Cardiac muscle cell (in vitro differentiated cells and primary cell): ENCODE measurements around the gene NCOA7. TPM values are rescaled to one million over a fixed set of nuclear protein-coding genes. Genes with fewer than 3 reads are reported as not detected.

Experiments
- DNase-seq, 2 donors: peaks; one replicate each; pipeline versions ENCODE4 v3.0.0 to v3.0.0-alpha.2; 2010 to 2017; ENCODE audit warnings: low read depth in 1 of 2, low spot score in 1 of 2
- H3K27ac ChIP-seq: fragments of 200-600 bp; sonication (generic); 2 replicates; pipeline ENCODE4 v1.5.1; 2016
- H3K27me3 ChIP-seq: fragments of 200-600 bp; sonication (generic); 2 replicates; pipeline ENCODE4 v1.6.0; 2016; ENCODE audit warnings: control low read depth
- H3K36me3 ChIP-seq: fragments of 200-600 bp; sonication (generic); 2 replicates; pipeline ENCODE4 v1.5.1; 2016; ENCODE audit warnings: control low read depth
- H3K4me1 ChIP-seq: fragments of 200-600 bp; sonication (generic); 2 replicates; pipeline ENCODE4 v1.8.1; 2017; ENCODE audit warnings: low read depth, mild to moderate bottlenecking, mixed run types
- H3K4me3 ChIP-seq: fragments of 200-600 bp; sonication (generic); 2 replicates; pipeline ENCODE4 v1.5.1; 2016; ENCODE audit warnings: mild to moderate bottlenecking
- H3K9me3 ChIP-seq: fragments of 200-600 bp; sonication (generic); 2 replicates; pipeline ENCODE4 v1.5.1; 2017; ENCODE audit warnings: low read depth, mild to moderate bottlenecking, control low read depth
- CTCF ChIP-seq: IDR thresholded peaks from 2 replicates; pipeline ENCODE4 v1.5.1; 2012; ENCODE audit warnings: low read depth, mild to moderate bottlenecking, low read length
- polyA plus RNA-seq: library from polyadenylated mRNA; unstranded; fragments of >200 nt; fragmentation: Nextera tagmentation; extraction: Ambion mirVana; gene quantifications from 2 replicates; pipeline ENCODE4 v1.2.1, GENCODE V29; 2016
- total RNA-seq: library from RNA; depleted of rRNA; stranded (reverse); fragments of >200 nt; gene quantifications from 2 replicates; pipeline ENCODE4 v1.2.3, GENCODE V29; 2016

NCOA7 gene
- total and polyA plus RNA-seq, 2 experiments from 2014 or later, result 4.2 to 5.8 TPM

- no peak for DNase-seq
- no peaks in the 10 kb centered on the region for H3K27me3 ChIP-seq
These were observed 94.0 kb downstream of the NCOA7 start for GRCh38 chr6:125884634-125885371.

DNA sequence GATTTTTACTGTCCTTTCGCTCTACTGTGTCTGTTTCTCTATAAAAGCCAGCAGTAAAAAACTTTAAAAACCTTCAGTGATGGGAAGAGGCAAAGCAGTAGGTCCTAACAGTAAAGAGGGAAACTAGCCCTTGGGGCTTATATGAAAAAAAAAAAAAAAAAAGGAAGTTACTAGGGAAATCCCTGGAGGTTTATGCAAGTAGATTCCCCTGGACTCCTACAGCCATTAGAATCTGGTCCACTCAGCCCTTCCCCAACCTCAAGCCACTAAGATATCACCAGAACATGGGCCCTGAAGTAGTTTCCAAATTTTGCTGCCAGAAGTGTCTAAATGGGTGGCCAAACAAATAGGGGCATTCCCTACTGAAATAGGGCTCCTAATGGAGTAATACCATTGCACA lies 95.3 kb downstream of the NCOA7 start:
- Histone ChIP-seq H3K9me3 (no peaks in the 10 kb centered on the region), H3K4me1 (no peaks in the 10 kb centered on the region), H3K36me3 (peaks cover 9% of the 10 kb centered on the region), H3K4me3 (no peak overlapping the region), H3K27ac (no peak overlapping the region), H3K27me3 (no peaks in the 10 kb centered on the region)
- DNase-seq, result no peak
- no peak for TF ChIP-seq CTCF

More at GRCh38 chr6:125884634-125885371, 94.0 kb downstream of the NCOA7 start:
- H3K36me3 ChIP-seq, result peaks cover 10% of the 10 kb centered on the region
- TF ChIP-seq CTCF, result no peak
- no peak overlapping the region for H3K4me3 ChIP-seq
- H3K9me3 ChIP-seq, result no peaks in the 10 kb centered on the region
- H3K4me1 ChIP-seq, result no peaks in the 10 kb centered on the region
- H3K27ac ChIP-seq, result no peak overlapping the region

GRCh38 chr6:125886914-125887313 lies 96.2 kb downstream of the NCOA7 start:
- Histone ChIP-seq H3K27me3 (no peaks in the 10 kb centered on the region), H3K27ac (no peak overlapping the region), H3K36me3 (peaks cover 6% of the 10 kb centered on the region), H3K4me1 (no peaks in the 10 kb centered on the region), H3K9me3 (no peaks in the 10 kb centered on the region), H3K4me3 (no peak overlapping the region)
- no peak for TF ChIP-seq CTCF
- DNase-seq, result no peak

GRCh38 chr6:125887372-125887771 lies 96.6 kb downstream of the NCOA7 start:
- no peak for DNase-seq
- Histone ChIP-seq H3K4me3 (no peak overlapping the region), H3K36me3 (peaks cover 6% of the 10 kb centered on the region), H3K27me3 (no peaks in the 10 kb centered on the region), H3K4me1 (no peaks in the 10 kb centered on the region), H3K27ac (no peak overlapping the region), H3K9me3 (no peaks in the 10 kb centered on the region)
- no peak for TF ChIP-seq CTCF

- no peaks in the 10 kb centered on the region for H3K9me3 ChIP-seq
- peaks cover 6% of the 10 kb centered on the region for H3K36me3 ChIP-seq
- peak; percentile 47 to 62 for DNase-seq
- no peak overlapping the region for H3K27ac ChIP-seq
- peak; percentile 55 for TF ChIP-seq CTCF
- H3K4me3 ChIP-seq, result no peak overlapping the region
- no peaks in the 10 kb centered on the region for H3K4me1 ChIP-seq
- no peaks in the 10 kb centered on the region for H3K27me3 ChIP-seq
These were observed 98.4 kb downstream of the NCOA7 start for GRCh38 chr6:125888989-125889656.
